T-helper 2 cell treated with Interferon-gamma antibody and Interleukin-4, amounts not matched to agents 5 μg/mL and 100 μg/mL, for 36 hours (primary cell): ENCODE measurements around the gene EXTL1.

Experiments
- DNase-seq: peaks from one replicate; pipeline ENCODE4 v3.0.0; 2021; ENCODE audit warnings: low spot score
- H3K27ac Mint-ChIP-seq: one replicate; pipeline ENCODE4 v1.8.0; 2021; ENCODE audit warnings: mild to moderate bottlenecking, mixed read lengths
- H3K27me3 Mint-ChIP-seq: one replicate; pipeline ENCODE4 v1.8.0; 2021; ENCODE audit warnings: low read depth, mixed read lengths
- H3K36me3 Mint-ChIP-seq: one replicate; pipeline ENCODE4 v1.8.0; 2021; ENCODE audit warnings: low read depth, mixed read lengths
- H3K4me1 Mint-ChIP-seq: one replicate; pipeline ENCODE4 v1.8.0; 2021; ENCODE audit warnings: low read depth, mixed read lengths
- H3K4me3 Mint-ChIP-seq: one replicate; pipeline ENCODE4 v1.8.0; 2022; ENCODE audit warnings: mild to moderate bottlenecking, moderate library complexity, mixed read lengths
- H3K9me3 Mint-ChIP-seq: one replicate; pipeline ENCODE4 v1.8.0; 2021; ENCODE audit warnings: mixed read lengths

Gene EXTL1

GRCh38 chr1:26035959-26036755 lies 14.6 kb downstream of the EXTL1 start:
- Mint-ChIP-seq H3K4me3 (peak overlapping the region; percentile 91), H3K9me3 (no peaks in the 10 kb centered on the region)

GRCh38 chr1:26036756-26037281 lies 15.2 kb downstream of the EXTL1 start:
- Mint-ChIP-seq H3K36me3 (no peaks in the 10 kb centered on the region), H3K9me3 (no peaks in the 10 kb centered on the region), H3K27me3 (peaks cover 20% of the 10 kb centered on the region), H3K4me3 (no peak overlapping the region), H3K27ac (no peak overlapping the region), H3K4me1 (peaks cover 7% of the 10 kb centered on the region)
- DNase-seq = no peak

More at GRCh38 chr1:26035959-26036755, 14.6 kb downstream of the EXTL1 start:
- Mint-ChIP-seq H3K36me3 (no peaks in the 10 kb centered on the region), H3K4me1 (peaks cover 7% of the 10 kb centered on the region), H3K27ac (peak overlapping the region; percentile 48), H3K27me3 (peaks cover 20% of the 10 kb centered on the region)
- DNase-seq = peak; percentile 77

- Mint-ChIP-seq H3K36me3 (no peaks in the 10 kb centered on the region), H3K4me1 (peaks cover 7% of the 10 kb centered on the region), H3K27me3 (peaks cover 12% of the 10 kb centered on the region), H3K27ac (no peak overlapping the region), H3K9me3 (no peaks in the 10 kb centered on the region), H3K4me3 (no peak overlapping the region)
- DNase-seq = no peak
Measured at GRCh38 chr1:26037904-26038303, 16.3 kb downstream of the EXTL1 start.

DNA sequence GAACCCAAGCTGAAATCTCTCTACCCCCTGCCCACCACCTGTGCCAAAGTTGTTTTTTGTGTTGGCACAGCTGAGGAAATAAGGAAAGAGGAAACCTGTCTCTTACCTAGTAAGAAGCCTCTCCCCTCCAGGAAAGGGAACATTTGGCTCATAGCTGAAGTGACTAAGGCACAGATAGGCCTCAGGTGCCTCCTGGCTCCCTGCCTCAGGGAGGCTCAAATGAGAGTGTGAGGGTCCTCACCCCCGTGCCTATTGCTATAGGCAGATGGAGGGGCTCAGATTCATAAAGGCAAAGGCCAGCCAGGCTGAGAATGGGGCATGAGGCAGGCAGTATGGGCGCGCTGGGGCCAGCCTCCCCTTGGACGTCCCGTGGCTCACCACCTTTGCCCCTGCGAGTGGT lies 16.9 kb downstream of the EXTL1 start:
- no peaks in the 10 kb centered on the region for H3K36me3 Mint-ChIP-seq
- H3K27ac Mint-ChIP-seq = no peak overlapping the region
- no peaks in the 10 kb centered on the region for H3K9me3 Mint-ChIP-seq
- peaks cover 7% of the 10 kb centered on the region for H3K4me1 Mint-ChIP-seq
- H3K27me3 Mint-ChIP-seq = peaks cover 17% of the 10 kb centered on the region
- H3K4me3 Mint-ChIP-seq = no peak overlapping the region
- DNase-seq = no peak

GRCh38 chr1:26038904-26039303 lies 17.3 kb downstream of the EXTL1 start:
- Mint-ChIP-seq H3K4me3 (no peak overlapping the region), H3K27me3 (peaks cover 21% of the 10 kb centered on the region), H3K27ac (no peak overlapping the region)

DNA sequence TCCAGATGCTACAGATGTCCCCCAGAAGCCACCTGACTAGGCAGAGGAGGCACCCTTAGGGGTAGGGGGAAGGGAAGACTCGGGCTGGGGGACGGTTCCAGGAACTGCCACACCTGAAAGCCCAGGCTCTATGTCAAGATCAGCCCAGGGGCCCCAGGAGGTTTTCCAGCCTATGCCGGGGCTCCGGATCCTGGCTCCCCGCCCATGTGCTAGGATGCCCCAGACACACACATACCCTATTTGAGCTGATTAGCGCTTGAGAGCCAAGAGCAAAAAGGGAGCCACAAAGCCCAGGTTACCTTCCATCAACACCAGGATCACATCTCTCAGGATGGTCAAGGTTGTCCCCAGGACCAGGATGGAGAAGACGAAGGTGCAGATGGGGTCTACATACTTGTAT lies 19.8 kb downstream of the EXTL1 start:
- no peak overlapping the region for H3K27ac Mint-ChIP-seq
- H3K27me3 Mint-ChIP-seq = peaks cover 29% of the 10 kb centered on the region
- no peak overlapping the region for H3K4me3 Mint-ChIP-seq
- H3K9me3 Mint-ChIP-seq = no peaks in the 10 kb centered on the region
- H3K36me3 Mint-ChIP-seq = no peaks in the 10 kb centered on the region
- DNase-seq = no peak
- H3K4me1 Mint-ChIP-seq = no peaks in the 10 kb centered on the region

More at GRCh38 chr1:26038904-26039303, 17.3 kb downstream of the EXTL1 start:
- Mint-ChIP-seq H3K36me3 (no peaks in the 10 kb centered on the region), H3K4me1 (peaks cover 7% of the 10 kb centered on the region), H3K9me3 (no peaks in the 10 kb centered on the region)
- no peak for DNase-seq

GRCh38 chr1:26041978-26042377 lies 20.4 kb downstream of the EXTL1 start:
- Mint-ChIP-seq H3K36me3 (no peaks in the 10 kb centered on the region), H3K27ac (no peak overlapping the region), H3K4me1 (no peaks in the 10 kb centered on the region)

GRCh38 chr1:26043765-26044164 lies 22.2 kb downstream of the EXTL1 start:
- Mint-ChIP-seq H3K4me1 (no peaks in the 10 kb centered on the region), H3K27ac (no peak overlapping the region), H3K4me3 (no peak overlapping the region), H3K27me3 (peaks cover 50% of the 10 kb centered on the region), H3K9me3 (no peaks in the 10 kb centered on the region), H3K36me3 (no peaks in the 10 kb centered on the region)
- DNase-seq = no peak

More at GRCh38 chr1:26041978-26042377, 20.4 kb downstream of the EXTL1 start:
- Mint-ChIP-seq H3K27me3 (peaks cover 33% of the 10 kb centered on the region), H3K9me3 (no peaks in the 10 kb centered on the region), H3K4me3 (no peak overlapping the region)
- DNase-seq = no peak

GRCh38 chr1:26044414-26044813 lies 22.8 kb downstream of the EXTL1 start:
- DNase-seq = no peak
- Mint-ChIP-seq H3K4me3 (no peak overlapping the region), H3K4me1 (no peaks in the 10 kb centered on the region), H3K9me3 (no peaks in the 10 kb centered on the region), H3K27ac (no peak overlapping the region), H3K36me3 (no peaks in the 10 kb centered on the region), H3K27me3 (peaks cover 56% of the 10 kb centered on the region)

DNA sequence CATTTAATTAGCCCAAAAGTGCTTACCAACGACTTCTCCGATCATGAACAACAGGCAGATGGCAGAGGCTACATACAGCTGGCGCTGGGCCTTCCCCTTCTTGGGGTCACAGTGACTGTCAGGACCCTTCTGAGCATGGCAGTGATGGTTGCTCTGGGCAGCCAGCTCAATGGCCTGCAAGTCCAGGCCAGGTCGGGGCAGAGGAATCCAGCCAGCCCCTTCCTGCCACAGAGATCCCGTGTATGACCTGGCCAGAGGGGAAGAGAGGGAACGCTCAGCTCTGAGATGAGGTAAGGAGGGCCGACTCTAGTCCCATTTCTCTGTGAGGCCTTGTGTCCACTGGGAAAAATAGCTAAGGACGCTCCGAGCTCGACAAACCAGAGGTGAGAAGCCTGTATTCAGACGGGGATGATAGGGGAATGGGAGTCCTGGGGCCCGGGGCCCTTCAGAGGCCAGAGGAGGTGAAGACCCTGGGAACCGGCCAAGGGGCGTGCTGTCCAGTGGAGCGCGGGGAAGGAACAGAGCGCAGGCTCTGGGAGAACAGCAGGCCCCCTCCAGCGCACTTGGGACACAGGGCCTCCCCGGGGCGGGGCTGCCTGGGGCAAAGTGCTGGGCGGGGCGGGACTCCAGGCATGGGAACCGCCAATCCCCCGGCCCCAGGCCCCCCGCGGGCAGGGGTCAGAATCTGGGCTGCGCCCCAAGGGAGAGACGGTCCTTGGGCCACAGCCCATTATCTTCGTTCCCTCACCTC lies 23.6 kb downstream of the EXTL1 start:
- Mint-ChIP-seq H3K27me3 (peaks cover 63% of the 10 kb centered on the region), H3K27ac (no peak overlapping the region), H3K4me1 (no peaks in the 10 kb centered on the region), H3K4me3 (no peak overlapping the region), H3K9me3 (no peaks in the 10 kb centered on the region), H3K36me3 (no peaks in the 10 kb centered on the region)
- DNase-seq = no peak

- Mint-ChIP-seq H3K4me3 (peak within 1 kb of the TSS; percentile 18), H3K27ac (no peak within 1 kb of the TSS), H3K4me1 (no peaks in the 10 kb centered on the region), H3K36me3 (no peaks in the 10 kb centered on the region), H3K27me3 (peaks cover 69% of the 10 kb centered on the region), H3K9me3 (no peaks in the 10 kb centered on the region)
- DNase-seq = no peak
Measured at GRCh38 chr1:26045722-26046245, 24.2 kb downstream of the EXTL1 start, which contains the start of gene SLC30A2. Gene SLC30A2 (minus strand): TSS chr1:26046118. CDS start chr1:26045896, 222 bp downstream.

- H3K27me3 Mint-ChIP-seq = peaks cover 74% of the 10 kb centered on the region
- H3K27ac Mint-ChIP-seq = no peak overlapping the region
- no peaks in the 10 kb centered on the region for H3K9me3 Mint-ChIP-seq
- H3K4me1 Mint-ChIP-seq = no peaks in the 10 kb centered on the region
- H3K36me3 Mint-ChIP-seq = no peaks in the 10 kb centered on the region
- DNase-seq = no peak
- peak overlapping the region; percentile 18 for H3K4me3 Mint-ChIP-seq
Measured at GRCh38 chr1:26046246-26047095, 24.9 kb downstream of the EXTL1 start.

DNA sequence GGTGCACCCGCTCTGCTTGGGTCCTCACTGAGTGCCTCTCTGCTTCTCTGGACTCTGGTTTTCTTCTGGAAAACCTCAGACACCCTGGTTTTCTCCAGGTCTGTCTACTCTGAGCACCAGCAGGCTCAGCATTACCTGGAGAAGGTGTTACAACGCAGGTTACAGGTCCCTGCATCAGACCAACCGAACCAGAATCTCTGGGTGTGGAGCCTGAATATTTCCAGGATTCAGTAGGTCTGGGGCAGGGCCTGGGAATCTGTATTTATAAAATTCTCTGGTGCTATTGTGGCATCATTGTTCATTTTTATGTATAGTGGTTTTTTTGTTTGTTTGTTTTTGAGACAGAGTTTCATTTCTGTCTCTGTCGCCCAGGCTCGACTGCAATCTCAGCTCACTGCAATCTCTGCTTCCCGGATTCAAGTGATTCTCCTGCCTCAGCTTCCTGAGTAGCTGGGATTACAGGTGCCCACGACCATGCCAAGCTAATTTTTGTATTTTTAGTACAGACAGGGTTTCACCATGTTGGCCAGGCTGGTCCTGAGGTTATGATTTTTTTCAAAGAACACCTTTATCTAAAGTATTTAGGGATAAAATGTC lies 25.8 kb downstream of the EXTL1 start:
- Mint-ChIP-seq H3K36me3 (no peaks in the 10 kb centered on the region), H3K4me3 (no peak overlapping the region), H3K27ac (no peak overlapping the region), H3K4me1 (no peaks in the 10 kb centered on the region), H3K9me3 (no peaks in the 10 kb centered on the region), H3K27me3 (peaks cover 77% of the 10 kb centered on the region)
- DNase-seq = no peak
